ENCODE results near the gene KPNA6. TPM values are rescaled to one million over a fixed set of nuclear protein-coding genes. Genes with fewer than 3 reads are reported as not detected.

KPNA6 gene
- total and polyA plus RNA-seq, 2 of the 13 experiments (the other 11 are each of a cell fraction or from before 2014, with no cell fraction given), result 22.0 to 47.5 TPM

GRCh38 chr1:32072622-32073298, 35.1 kb upstream of the KPNA6 start, which contains the start of gene TMEM39B (continued):
- TF ChIP-seq RFXAP (CRISPR knock-in tag; IDR thresholded peaks at IDR 0.05; ENCODE audit: borderline replicate concordance) (0 out of 2 replicates have a peak, but pooled peaks have one; percentile 22), ZNF496 (CRISPR knock-in tag; IDR thresholded peaks at IDR 0.05; ENCODE audit: insufficient replicate concordance) (no peak), TOE1 (CRISPR knock-in tag; IDR thresholded peaks at IDR 0.05) (no peak), JARID2 (CRISPR knock-in tag; IDR thresholded peaks at IDR 0.05; ENCODE audit: insufficient replicate concordance) (peak; percentile 35), REST (IDR thresholded peaks at IDR 0.05; ENCODE audit: borderline replicate concordance in 1 of 2, low read depth in 1 of 2, low read length in 2 of 2) (no peak), NFAT5 (CRISPR knock-in tag; IDR thresholded peaks at IDR 0.05) (no peak), SETDB1 (CRISPR knock-in tag; IDR thresholded peaks at IDR 0.05; ENCODE audit: borderline replicate concordance) (no peak), MIXL1 (CRISPR knock-in tag; IDR thresholded peaks at IDR 0.05) (no peak), RFX5 (IDR thresholded peaks at IDR 0.05; ENCODE audit: low read depth, low read length) (no peak), ZBTB46 (CRISPR knock-in tag; IDR thresholded peaks at IDR 0.05; ENCODE audit: borderline replicate concordance) (no peak), GTF3A (CRISPR knock-in tag; conservative IDR thresholded peaks at IDR 0.05) (peak; percentile 81; the same call in 1 of the 2 replicates), FOXA1 (IDR thresholded peaks at IDR 0.05) (no peak), FOXA1 (CRISPR knock-in tag; IDR thresholded peaks at IDR 0.05) (no peak), ZSCAN29 (CRISPR knock-in tag; conservative IDR thresholded peaks at IDR 0.05) (0 out of 2 replicates have a peak, but pooled peaks have one; percentile 62), FUBP1 (CRISPR knock-in tag; IDR thresholded peaks at IDR 0.05; ENCODE audit: borderline replicate concordance) (peak; percentile 83; the same call in 1 of the 2 replicates)
